KOPT-K1 (cell line): Measurements from ENCODE around the gene HIPK2.

Source experiments
- H3K27ac ChIP-seq: fragments of 200-600 bp; sonication (generic); 2 replicates; pipeline ENCODE4 v1.5.1; 2016; ENCODE audit warnings: antibody characterized with exemption, mild to moderate bottlenecking, low read depth, low read length; ENCODE audit not compliant: poor library complexity, severe bottlenecking
- H3K36me3 ChIP-seq: fragments of 200-600 bp; sonication (generic); 2 replicates; pipeline ENCODE4 v1.5.1; 2017; ENCODE audit warnings: antibody characterized with exemption, mild to moderate bottlenecking, low read length, moderate library complexity; ENCODE audit not compliant: insufficient read depth
- H3K9me3 ChIP-seq: fragments of 200-600 bp; sonication (generic); 2 replicates; pipeline ENCODE4 v1.5.1; 2017; ENCODE audit warnings: antibody characterized with exemption, low read length, mild to moderate bottlenecking; ENCODE audit not compliant: insufficient read depth, poor library complexity, severe bottlenecking

Gene HIPK2

DNA sequence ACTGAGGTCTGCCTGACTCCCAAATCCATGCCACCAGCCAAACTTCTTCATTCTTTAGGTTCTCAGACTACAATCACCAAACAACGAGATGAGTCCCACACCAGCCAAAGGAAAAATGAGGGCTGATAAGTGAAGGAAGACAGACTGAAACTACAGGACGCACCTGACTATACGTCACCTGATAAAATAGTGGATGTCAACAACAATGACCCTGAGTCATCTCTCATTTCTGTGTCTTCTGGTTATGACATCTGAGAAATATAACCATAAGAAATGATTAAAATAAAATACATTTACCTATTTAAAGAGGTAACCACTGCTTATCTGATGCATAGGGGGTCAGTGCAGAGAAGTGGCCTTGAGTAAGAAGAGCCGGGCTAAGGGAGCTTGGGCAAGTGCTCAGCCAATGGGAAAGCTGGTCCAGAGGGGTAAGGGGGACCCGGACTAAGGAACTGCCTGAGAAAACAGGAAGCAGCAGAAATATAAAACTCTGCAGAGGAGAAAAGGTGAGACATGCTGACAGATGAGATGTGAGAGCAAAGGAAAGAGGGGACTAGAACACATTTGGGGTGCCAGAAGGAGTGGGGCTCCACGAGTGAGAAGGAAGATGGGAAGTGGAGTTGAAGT is 51.8 kb downstream of the HIPK2 start:
- no peak overlapping the region for H3K27ac ChIP-seq
- no peaks in the 10 kb centered on the region for H3K36me3 ChIP-seq
- no peaks in the 10 kb centered on the region for H3K9me3 ChIP-seq

DNA sequence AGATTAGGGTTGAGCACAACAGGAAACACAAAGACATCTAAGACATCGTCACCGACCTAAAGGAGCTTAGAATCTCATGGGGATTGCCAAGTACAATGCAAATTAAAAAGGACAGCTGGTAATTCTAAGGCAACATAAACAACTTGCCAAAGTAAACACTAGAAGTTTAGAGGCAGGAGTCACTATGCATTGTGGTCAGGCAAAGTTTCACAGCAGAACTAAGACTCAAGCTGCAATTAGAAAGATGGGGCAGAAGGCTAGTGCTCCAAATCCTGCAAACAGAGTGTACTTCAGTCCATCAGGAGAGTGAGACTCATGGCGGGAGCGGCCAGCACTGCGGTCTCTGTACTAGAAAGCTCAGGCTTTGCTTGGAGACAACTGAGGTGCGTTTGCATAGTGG is 52.7 kb downstream of the HIPK2 start:
- Histone ChIP-seq H3K27ac (no peak overlapping the region), H3K36me3 (no peaks in the 10 kb centered on the region), H3K9me3 (no peaks in the 10 kb centered on the region)

DNA sequence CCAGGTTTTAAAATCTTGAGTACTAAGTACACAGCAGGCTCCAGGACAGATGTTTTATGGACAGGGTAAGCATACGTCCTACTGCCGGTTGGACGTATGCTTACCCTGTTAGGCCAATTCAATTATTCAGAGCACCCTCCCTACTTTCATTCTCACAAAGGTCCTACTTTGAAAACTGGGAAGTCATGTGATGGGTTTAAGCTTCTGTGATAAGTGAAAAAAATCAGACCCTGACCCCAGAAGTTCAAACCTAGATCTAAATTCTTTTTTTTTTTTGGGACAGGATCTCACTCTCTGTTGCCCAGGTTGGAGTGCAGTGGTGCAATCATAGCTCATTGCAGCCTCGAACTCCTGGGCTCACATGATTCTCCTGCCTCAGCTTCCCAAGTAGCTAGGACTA is 55.2 kb downstream of the HIPK2 start:
- Histone ChIP-seq H3K36me3 (no peaks in the 10 kb centered on the region), H3K27ac (no peak overlapping the region), H3K9me3 (no peaks in the 10 kb centered on the region)

DNA sequence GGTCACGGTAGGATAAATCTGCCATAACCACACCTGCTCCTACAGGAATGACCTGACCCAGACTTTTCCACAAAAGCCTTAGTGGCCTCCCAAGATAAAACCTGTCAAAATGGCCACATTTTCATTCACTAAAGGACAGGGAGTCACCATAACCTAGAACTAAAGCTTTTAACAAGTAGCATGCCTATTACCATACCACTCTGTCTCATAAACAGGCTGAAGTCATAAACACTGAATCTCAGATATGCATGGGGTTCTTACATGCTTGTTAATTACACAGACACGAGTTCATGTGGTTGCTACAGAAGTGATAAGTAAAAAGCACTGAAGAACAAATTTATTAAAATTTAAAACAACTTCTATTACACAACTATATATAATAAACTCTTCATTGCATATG is 56.0 kb downstream of the HIPK2 start:
- Histone ChIP-seq H3K36me3 (no peaks in the 10 kb centered on the region; the same call in 1 of the 2 replicates), H3K9me3 (no peaks in the 10 kb centered on the region), H3K27ac (no peak overlapping the region)

- no peaks in the 10 kb centered on the region for H3K9me3 ChIP-seq
- H3K27ac ChIP-seq, result no peak overlapping the region
- H3K36me3 ChIP-seq, result peaks cover 3% of the 10 kb centered on the region; the same call in 1 of the 2 replicates
Observed at GRCh38 chr7:139721417-139721816, 56.4 kb downstream of the HIPK2 start.

GRCh38 chr7:139720705-139721231 is 57.0 kb downstream of the HIPK2 start:
- no peaks in the 10 kb centered on the region for H3K9me3 ChIP-seq
- peaks cover 10% of the 10 kb centered on the region for H3K36me3 ChIP-seq
- H3K27ac ChIP-seq, result no peak overlapping the region

GRCh38 chr7:139720186-139720585 is 57.6 kb downstream of the HIPK2 start:
- H3K36me3 ChIP-seq, result peaks cover 16% of the 10 kb centered on the region
- no peak overlapping the region for H3K27ac ChIP-seq
- H3K9me3 ChIP-seq, result no peaks in the 10 kb centered on the region

- H3K9me3 ChIP-seq, result no peaks in the 10 kb centered on the region
- no peak overlapping the region for H3K27ac ChIP-seq
- peaks cover 26% of the 10 kb centered on the region for H3K36me3 ChIP-seq
Observed at GRCh38 chr7:139718859-139719258, 58.9 kb downstream of the HIPK2 start.

DNA sequence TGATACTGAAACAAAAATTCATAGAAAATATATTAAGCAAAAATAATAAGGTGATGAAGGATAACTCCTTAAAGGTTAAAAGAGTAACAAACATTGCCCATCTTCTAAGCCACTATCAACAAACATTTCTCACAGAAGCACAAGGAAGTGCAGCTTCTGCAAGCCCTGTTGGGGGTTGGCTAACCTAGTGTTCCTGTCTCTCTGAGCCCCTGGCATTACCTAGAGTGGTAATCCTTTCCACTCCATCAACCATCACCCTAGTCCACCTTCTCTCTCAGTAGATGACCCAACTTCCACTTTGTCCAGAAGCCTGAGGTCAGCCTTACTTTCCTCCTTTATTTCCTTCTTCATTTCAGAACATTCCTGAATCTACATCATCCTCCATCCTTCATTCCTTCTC is 59.7 kb downstream of the HIPK2 start:
- no peak overlapping the region for H3K27ac ChIP-seq
- no peaks in the 10 kb centered on the region for H3K9me3 ChIP-seq
- peaks cover 29% of the 10 kb centered on the region for H3K36me3 ChIP-seq

- peaks cover 29% of the 10 kb centered on the region for H3K36me3 ChIP-seq
- no peaks in the 10 kb centered on the region for H3K9me3 ChIP-seq
- H3K27ac ChIP-seq, result no peak overlapping the region
Observed at GRCh38 chr7:139716156-139716942, 61.4 kb downstream of the HIPK2 start.

DNA sequence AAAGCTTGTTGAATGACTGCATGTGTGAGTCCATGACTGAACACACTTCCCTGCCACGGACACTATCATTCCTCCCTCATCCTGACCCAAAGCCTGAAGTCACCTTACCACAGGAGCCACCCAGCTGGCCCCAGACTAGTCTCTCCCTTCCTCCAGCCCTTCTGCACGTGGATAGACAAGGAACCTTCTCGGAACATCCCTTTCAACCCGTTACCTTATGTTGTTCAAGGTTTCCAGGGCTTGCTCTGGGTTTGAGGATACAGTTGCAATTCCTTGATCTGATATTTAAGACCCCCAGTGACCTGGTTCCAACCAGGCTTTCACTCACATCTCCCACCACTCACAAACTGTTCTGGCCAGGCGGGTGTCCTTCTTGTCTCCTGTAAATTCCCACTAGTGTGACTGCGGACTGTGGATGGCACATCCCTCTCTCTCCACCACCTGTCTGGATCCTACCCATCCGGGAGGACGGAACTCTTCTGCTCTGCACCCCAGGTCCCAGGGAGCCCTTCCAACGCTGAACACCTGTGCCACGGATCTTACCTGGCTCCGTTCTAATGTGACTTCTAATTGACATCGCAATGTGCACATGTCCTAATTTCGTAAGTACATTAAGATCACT is 62.5 kb downstream of the HIPK2 start:
- Histone ChIP-seq H3K9me3 (no peaks in the 10 kb centered on the region), H3K27ac (no peak overlapping the region), H3K36me3 (peaks cover 29% of the 10 kb centered on the region)

- Histone ChIP-seq H3K9me3 (no peaks in the 10 kb centered on the region), H3K36me3 (peaks cover 29% of the 10 kb centered on the region), H3K27ac (no peak overlapping the region)
Observed at GRCh38 chr7:139714163-139714901, 63.5 kb downstream of the HIPK2 start.

- H3K36me3 ChIP-seq, result peaks cover 29% of the 10 kb centered on the region
- no peaks in the 10 kb centered on the region for H3K9me3 ChIP-seq
- no peak overlapping the region for H3K27ac ChIP-seq
Observed at GRCh38 chr7:139713526-139714162, 64.2 kb downstream of the HIPK2 start.

- Histone ChIP-seq H3K27ac (no peak overlapping the region), H3K36me3 (peaks cover 29% of the 10 kb centered on the region), H3K9me3 (no peaks in the 10 kb centered on the region)
Observed at GRCh38 chr7:139713061-139713460, 64.7 kb downstream of the HIPK2 start.
